T47D (cell line): ENCODE results near the gene TUBGCP2.

Experiments used
- DNase-seq, 2 experiments: peaks; one replicate each; pipeline versions ENCODE4 v3.0.0 to v3.0.0-alpha.2; 2011 to 2012; ENCODE audit warnings: low read depth in 1 of 2, low spot score in 1 of 2
- JUND ChIP-seq: IDR thresholded peaks from 2 replicates; pipeline ENCODE4 v1.6.1; 2012; ENCODE audit warnings: low read depth
- in situ Hi-C: cut with HindIII; loops from 2 replicates; pipeline ENCODE4 v1.10.0; 2016; ENCODE audit warnings: low sequenced_read_pairs, low pct_unique_long_range_greater_than_20kb

TUBGCP2 gene

GRCh38 chr10:133231244-133231945, 77.3 kb downstream of the TUBGCP2 start:
- DNase-seq: no peak
- no peak for TF ChIP-seq JUND
- in situ Hi-C loops: no loop called here

GRCh38 chr10:133230387-133231195, 78.1 kb downstream of the TUBGCP2 start:
- DNase-seq: no peak
- TF ChIP-seq JUND: no peak
- in situ Hi-C loops: no loop called here

GRCh38 chr10:133230044-133230361, 78.7 kb downstream of the TUBGCP2 start, which contains the start of gene UTF1:
TSS of gene UTF1 (plus strand) at chr10:133230217. CDS start at chr10:133230289, 72 bp downstream.
- DNase-seq: no peak
- in situ Hi-C loops: no loop called here
- no peak for TF ChIP-seq JUND

GRCh38 chr10:133229265-133230043, 79.2 kb downstream of the TUBGCP2 start:
- DNase-seq: no peak
- no peak for TF ChIP-seq JUND
- in situ Hi-C loops: no loop called here
